ENCODE results near the gene MAP1B. TPM values are rescaled to one million over a fixed set of nuclear protein-coding genes. Genes with fewer than 3 reads are reported as not detected.

The MAP1B gene
- total and polyA plus RNA-seq, 10 of the 15 experiments (the other 5 are each of a cell fraction or from before 2014, with no cell fraction given), result 0.02 to 0.81 (median 0.06) TPM; not detected in 1

DNA sequence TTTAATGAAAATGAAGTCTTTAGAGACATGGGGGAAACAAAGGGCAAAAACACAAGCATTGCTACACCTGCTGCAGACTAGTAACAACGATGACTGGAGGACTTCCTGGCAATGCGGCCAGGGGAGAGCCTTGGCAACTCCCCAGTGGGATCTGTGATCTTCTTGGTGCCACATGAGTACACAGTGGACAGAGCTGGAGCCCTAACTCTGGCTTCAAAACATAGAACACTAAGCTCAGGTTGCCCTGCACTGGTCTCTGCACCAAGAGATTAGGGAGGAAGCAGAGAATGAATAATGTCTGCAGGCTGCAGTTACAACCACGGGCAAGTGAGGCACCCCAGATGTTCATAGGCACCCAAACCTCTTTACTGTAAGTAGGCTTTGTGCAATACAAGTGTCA, 121.7 kb downstream of the MAP1B start:
- H3K36me3 ChIP-seq (ENCODE audit: control insufficient read depth in 2 of 2, insufficient read depth in 2 of 2, low read length in 1 of 2), result peaks cover 15 to 54% of the 10 kb centered on the region in 2 experiments
- FAIRE-seq, result no peak
- 67% methylated on average over 3 of the region's 3 CpGs for WGBS (ENCODE audit: insufficient coverage, insufficient replicate concordance, low lambda C conversion rate, missing lambda C conversion rate)

More for the DNA sequence above, 121.7 kb downstream of the MAP1B start:
- Histone ChIP-seq H3K4me1 (ENCODE audit: control insufficient read depth, insufficient read depth, low read length) (peaks cover 25% of the 10 kb centered on the region), H3K27me3 (replicated peaks in 1 of 2; ENCODE audit: control insufficient read depth in 2 of 2, insufficient read depth in 2 of 2, low read length in 1 of 2) (no peaks in the 10 kb centered on the region), H3K27ac (ENCODE audit: control insufficient read depth, insufficient read depth) (no peak overlapping the region), H2AFZ (ENCODE audit: control insufficient read depth, low read depth, low read length) (no peak overlapping the region), H3K9ac (ENCODE audit: control insufficient read depth, insufficient read depth, low read length) (no peak overlapping the region), H3K4me2 (ENCODE audit: control insufficient read depth, insufficient read depth) (no peak overlapping the region), H4K20me1 (ENCODE audit: control insufficient read depth, insufficient read depth) (no peaks in the 10 kb centered on the region), H3K79me2 (ENCODE audit: control insufficient read depth, insufficient read depth, low read length) (no peaks in the 10 kb centered on the region), H3K9me3 (replicated peaks; ENCODE audit: control insufficient read depth, insufficient read depth, low read length) (no peaks in the 10 kb centered on the region), H3K4me3 (no peak overlapping the region)
- DNase-seq (ENCODE audit: low read depth, low spot score), result no peak
- TF ChIP-seq, protein P1, sequence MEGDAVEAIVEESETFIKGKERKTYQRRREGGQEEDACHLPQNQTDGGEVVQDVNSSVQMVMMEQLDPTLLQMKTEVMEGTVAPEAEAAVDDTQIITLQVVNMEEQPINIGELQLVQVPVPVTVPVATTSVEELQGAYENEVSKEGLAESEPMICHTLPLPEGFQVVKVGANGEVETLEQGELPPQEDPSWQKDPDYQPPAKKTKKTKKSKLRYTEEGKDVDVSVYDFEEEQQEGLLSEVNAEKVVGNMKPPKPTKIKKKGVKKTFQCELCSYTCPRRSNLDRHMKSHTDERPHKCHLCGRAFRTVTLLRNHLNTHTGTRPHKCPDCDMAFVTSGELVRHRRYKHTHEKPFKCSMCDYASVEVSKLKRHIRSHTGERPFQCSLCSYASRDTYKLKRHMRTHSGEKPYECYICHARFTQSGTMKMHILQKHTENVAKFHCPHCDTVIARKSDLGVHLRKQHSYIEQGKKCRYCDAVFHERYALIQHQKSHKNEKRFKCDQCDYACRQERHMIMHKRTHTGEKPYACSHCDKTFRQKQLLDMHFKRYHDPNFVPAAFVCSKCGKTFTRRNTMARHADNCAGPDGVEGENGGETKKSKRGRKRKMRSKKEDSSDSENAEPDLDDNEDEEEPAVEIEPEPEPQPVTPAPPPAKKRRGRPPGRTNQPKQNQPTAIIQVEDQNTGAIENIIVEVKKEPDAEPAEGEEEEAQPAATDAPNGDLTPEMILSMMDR (IDR thresholded peaks at IDR 0.05 in 2 of 3, conservative IDR thresholded peaks at IDR 0.05 in 1 of 3; ENCODE audit: control insufficient read depth in 2 of 3, extremely low read depth in 1 of 3, insufficient read depth in 1 of 3, low read depth in 3 of 3, low read length in 3 of 3), result no peak
- no peak for TF ChIP-seq SREBF2 (IDR thresholded peaks at IDR 0.05; ENCODE audit: low read length)
- TF ChIP-seq, protein P2, sequence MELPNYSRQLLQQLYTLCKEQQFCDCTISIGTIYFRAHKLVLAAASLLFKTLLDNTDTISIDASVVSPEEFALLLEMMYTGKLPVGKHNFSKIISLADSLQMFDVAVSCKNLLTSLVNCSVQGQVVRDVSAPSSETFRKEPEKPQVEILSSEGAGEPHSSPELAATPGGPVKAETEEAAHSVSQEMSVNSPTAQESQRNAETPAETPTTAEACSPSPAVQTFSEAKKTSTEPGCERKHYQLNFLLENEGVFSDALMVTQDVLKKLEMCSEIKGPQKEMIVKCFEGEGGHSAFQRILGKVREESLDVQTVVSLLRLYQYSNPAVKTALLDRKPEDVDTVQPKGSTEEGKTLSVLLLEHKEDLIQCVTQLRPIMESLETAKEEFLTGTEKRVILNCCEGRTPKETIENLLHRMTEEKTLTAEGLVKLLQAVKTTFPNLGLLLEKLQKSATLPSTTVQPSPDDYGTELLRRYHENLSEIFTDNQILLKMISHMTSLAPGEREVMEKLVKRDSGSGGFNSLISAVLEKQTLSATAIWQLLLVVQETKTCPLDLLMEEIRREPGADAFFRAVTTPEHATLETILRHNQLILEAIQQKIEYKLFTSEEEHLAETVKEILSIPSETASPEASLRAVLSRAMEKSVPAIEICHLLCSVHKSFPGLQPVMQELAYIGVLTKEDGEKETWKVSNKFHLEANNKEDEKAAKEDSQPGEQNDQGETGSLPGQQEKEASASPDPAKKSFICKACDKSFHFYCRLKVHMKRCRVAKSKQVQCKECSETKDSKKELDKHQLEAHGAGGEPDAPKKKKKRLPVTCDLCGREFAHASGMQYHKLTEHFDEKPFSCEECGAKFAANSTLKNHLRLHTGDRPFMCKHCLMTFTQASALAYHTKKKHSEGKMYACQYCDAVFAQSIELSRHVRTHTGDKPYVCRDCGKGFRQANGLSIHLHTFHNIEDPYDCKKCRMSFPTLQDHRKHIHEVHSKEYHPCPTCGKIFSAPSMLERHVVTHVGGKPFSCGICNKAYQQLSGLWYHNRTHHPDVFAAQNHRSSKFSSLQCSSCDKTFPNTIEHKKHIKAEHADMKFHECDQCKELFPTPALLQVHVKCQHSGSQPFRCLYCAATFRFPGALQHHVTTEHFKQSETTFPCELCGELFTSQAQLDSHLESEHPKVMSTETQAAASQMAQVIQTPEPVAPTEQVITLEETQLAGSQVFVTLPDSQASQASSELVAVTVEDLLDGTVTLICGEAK (IDR thresholded peaks at IDR 0.05; ENCODE audit: borderline replicate concordance), result no peak
- TF ChIP-seq, protein P3, sequence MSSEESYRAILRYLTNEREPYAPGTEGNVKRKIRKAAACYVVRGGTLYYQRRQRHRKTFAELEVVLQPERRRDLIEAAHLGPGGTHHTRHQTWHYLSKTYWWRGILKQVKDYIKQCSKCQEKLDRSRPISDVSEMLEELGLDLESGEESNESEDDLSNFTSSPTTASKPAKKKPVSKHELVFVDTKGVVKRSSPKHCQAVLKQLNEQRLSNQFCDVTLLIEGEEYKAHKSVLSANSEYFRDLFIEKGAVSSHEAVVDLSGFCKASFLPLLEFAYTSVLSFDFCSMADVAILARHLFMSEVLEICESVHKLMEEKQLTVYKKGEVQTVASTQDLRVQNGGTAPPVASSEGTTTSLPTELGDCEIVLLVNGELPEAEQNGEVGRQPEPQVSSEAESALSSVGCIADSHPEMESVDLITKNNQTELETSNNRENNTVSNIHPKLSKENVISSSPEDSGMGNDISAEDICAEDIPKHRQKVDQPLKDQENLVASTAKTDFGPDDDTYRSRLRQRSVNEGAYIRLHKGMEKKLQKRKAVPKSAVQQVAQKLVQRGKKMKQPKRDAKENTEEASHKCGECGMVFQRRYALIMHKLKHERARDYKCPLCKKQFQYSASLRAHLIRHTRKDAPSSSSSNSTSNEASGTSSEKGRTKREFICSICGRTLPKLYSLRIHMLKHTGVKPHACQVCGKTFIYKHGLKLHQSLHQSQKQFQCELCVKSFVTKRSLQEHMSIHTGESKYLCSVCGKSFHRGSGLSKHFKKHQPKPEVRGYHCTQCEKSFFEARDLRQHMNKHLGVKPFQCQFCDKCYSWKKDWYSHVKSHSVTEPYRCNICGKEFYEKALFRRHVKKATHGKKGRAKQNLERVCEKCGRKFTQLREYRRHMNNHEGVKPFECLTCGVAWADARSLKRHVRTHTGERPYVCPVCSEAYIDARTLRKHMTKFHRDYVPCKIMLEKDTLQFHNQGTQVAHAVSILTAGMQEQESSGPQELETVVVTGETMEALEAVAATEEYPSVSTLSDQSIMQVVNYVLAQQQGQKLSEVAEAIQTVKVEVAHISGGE (CRISPR knock-in tag; IDR thresholded peaks at IDR 0.05), result no peak
- TF ChIP-seq, protein P4, sequence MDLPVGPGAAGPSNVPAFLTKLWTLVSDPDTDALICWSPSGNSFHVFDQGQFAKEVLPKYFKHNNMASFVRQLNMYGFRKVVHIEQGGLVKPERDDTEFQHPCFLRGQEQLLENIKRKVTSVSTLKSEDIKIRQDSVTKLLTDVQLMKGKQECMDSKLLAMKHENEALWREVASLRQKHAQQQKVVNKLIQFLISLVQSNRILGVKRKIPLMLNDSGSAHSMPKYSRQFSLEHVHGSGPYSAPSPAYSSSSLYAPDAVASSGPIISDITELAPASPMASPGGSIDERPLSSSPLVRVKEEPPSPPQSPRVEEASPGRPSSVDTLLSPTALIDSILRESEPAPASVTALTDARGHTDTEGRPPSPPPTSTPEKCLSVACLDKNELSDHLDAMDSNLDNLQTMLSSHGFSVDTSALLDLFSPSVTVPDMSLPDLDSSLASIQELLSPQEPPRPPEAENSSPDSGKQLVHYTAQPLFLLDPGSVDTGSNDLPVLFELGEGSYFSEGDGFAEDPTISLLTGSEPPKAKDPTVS (IDR thresholded peaks at IDR 0.05; ENCODE audit: low read depth, low read length), result no peak
- no peak for TF ChIP-seq SMC3 (IDR thresholded peaks at IDR 0.05; ENCODE audit: borderline replicate concordance, low read length)
- TF ChIP-seq FOXK2 (IDR thresholded peaks at IDR 0.05), result no peak
- no peak for TF ChIP-seq TARDBP (IDR thresholded peaks at IDR 0.05; ENCODE audit: borderline replicate concordance)
- TF ChIP-seq NRF1 (conservative IDR thresholded peaks at IDR 0.05; ENCODE audit: low read depth, low read length), result no peak
- TF ChIP-seq BMI1 (IDR thresholded peaks at IDR 0.05; ENCODE audit: borderline replicate concordance), result no peak
- no peak for ATAC-seq
- CTCF ChIA-PET, result interaction anchor here (0.8 to 2.1 kb wide), 3 partner anchors 13 to 80 kb away, joined by 3 to 7 read pairs (median 4); no protein-coding TSS in a partner anchor
- in situ Hi-C loops (cut with MboI) (no loop called here), intact Hi-C loops (cut with micrococcal nuclease; ENCODE audit: unreplicated experiment) (no loop called here)
- POLR2A ChIA-PET, result no interaction called here
- no TSS peak for BruUV-seq (replicated peaks)
- SMC1A ChIA-PET (ENCODE audit: uncharacterized antibody, unreplicated experiment), result interaction anchor here (0.7 to 1.5 kb wide), 5 partner anchors 7 to 80 kb away, joined by 3 read pairs; no protein-coding TSS in a partner anchor
- RAD21 ChIA-PET (ENCODE audit: unreplicated experiment), result no interaction called here

Data from GM12878 (cell line).